AG04450 (cell line): ENCODE results near the gene AOAH. TPM values are rescaled to one million over a fixed set of nuclear protein-coding genes. Genes with fewer than 3 reads are reported as not detected.

Experiments
- CTCF ChIA-PET: fragments of 300-600, 350-600 bp; formaldehyde crosslinking; extraction: SDS; loops from one replicate; lab custom pipeline; 2022; ENCODE audit warnings: antibody characterized with exemption, inconsistent platforms; lab: Charles Lee
- POLR2A ChIA-PET: fragments of 350-600 bp; formaldehyde crosslinking; extraction: SDS; loops from one replicate; lab custom pipeline; 2021; ENCODE audit warnings: antibody characterized with exemption, inconsistent platforms; lab: Yijun Ruan, JAX
- DNase-seq: peaks from one replicate; pipeline ENCODE4 v3.0.0-alpha.2; 2011; ENCODE audit warnings: low read depth, low spot score
- H3K27ac ChIP-seq: one replicate; pipeline ENCODE4 v1.5.1; 2012; ENCODE audit warnings: low read depth, low read length, control low read depth
- H3K27me3 ChIP-seq: one replicate; pipeline ENCODE4 v1.6.0; 2012; ENCODE audit warnings: low read length; ENCODE audit not compliant: control insufficient read depth, insufficient read depth
- H3K4me3 ChIP-seq: 2 replicates; pipeline ENCODE4 v1.5.1; 2011; ENCODE audit warnings: mild to moderate bottlenecking, low read depth, low read length, control low read depth
- H3K9me3 ChIP-seq: 2 replicates; pipeline ENCODE4 v1.5.1; 2012; ENCODE audit warnings: low read length; ENCODE audit not compliant: control insufficient read depth, insufficient read depth
- CTCF ChIP-seq: IDR thresholded peaks from 2 replicates; pipeline ENCODE4 v1.5.1; 2011; ENCODE audit warnings: low read depth, low read length, control low read depth, inconsistent platforms
- polyA plus RNA-seq: library from polyadenylated mRNA; depleted of rRNA; stranded (reverse); fragments of >200 nt; gene quantifications from 2 replicates; pipeline ENCODE4 v1.2.3, GENCODE V29; 2011

Gene AOAH
- polyA plus RNA-seq, 1 experiment: not detected

GRCh38 chr7:36521133-36521532 is 203.2 kb downstream of the AOAH start:
- ChIA-PET CTCF (interaction anchor here (0.7 to 2.3 kb wide), 2 partner anchors 34 to 146 kb away, joined by 3 to 7 read pairs; no protein-coding TSS in a partner anchor), POLR2A (no interaction called here)
- H3K9me3 ChIP-seq: no peaks in the 10 kb centered on the region
- TF ChIP-seq CTCF: no peak
- DNase-seq: no peak
- peaks cover 4% of the 10 kb centered on the region for H3K27me3 ChIP-seq
- no peak overlapping the region for H3K27ac ChIP-seq
- no peak overlapping the region for H3K4me3 ChIP-seq

- no peak for DNase-seq
- ChIA-PET POLR2A (no interaction called here), CTCF (no interaction called here)
- TF ChIP-seq CTCF: no peak
- H3K4me3 ChIP-seq: no peak overlapping the region
- no peaks in the 10 kb centered on the region for H3K27me3 ChIP-seq
- peaks cover 3% of the 10 kb centered on the region; the same call in 1 of the 2 replicates for H3K9me3 ChIP-seq
- no peak overlapping the region for H3K27ac ChIP-seq
These were observed 208.4 kb downstream of the AOAH start for GRCh38 chr7:36515847-36516246.

GRCh38 chr7:36514289-36515243 is 209.7 kb downstream of the AOAH start:
- no peak overlapping the region for H3K27ac ChIP-seq
- POLR2A ChIA-PET: no interaction called here
- TF ChIP-seq CTCF: no peak
- H3K4me3 ChIP-seq: no peak overlapping the region
- DNase-seq: no peak
- CTCF ChIA-PET: no interaction called here
- peaks cover 3% of the 10 kb centered on the region; the same call in 1 of the 2 replicates for H3K9me3 ChIP-seq
- no peaks in the 10 kb centered on the region for H3K27me3 ChIP-seq

- ChIA-PET POLR2A (no interaction called here), CTCF (no interaction called here)
- no peak for TF ChIP-seq CTCF
- DNase-seq: no peak
- H3K4me3 ChIP-seq: no peak overlapping the region
- no peak overlapping the region for H3K27ac ChIP-seq
- peaks cover 3% of the 10 kb centered on the region; the same call in 1 of the 2 replicates for H3K9me3 ChIP-seq
- peaks cover 4% of the 10 kb centered on the region for H3K27me3 ChIP-seq
These were observed 210.9 kb downstream of the AOAH start for GRCh38 chr7:36513393-36513792.

- no peak overlapping the region for H3K4me3 ChIP-seq
- peaks cover 3% of the 10 kb centered on the region; the same call in 1 of the 2 replicates for H3K9me3 ChIP-seq
- no peak for DNase-seq
- H3K27ac ChIP-seq: no peak overlapping the region
- H3K27me3 ChIP-seq: peaks cover 4% of the 10 kb centered on the region
- ChIA-PET POLR2A (no interaction called here), CTCF (no interaction called here)
- no peak for TF ChIP-seq CTCF
These were observed 211.7 kb downstream of the AOAH start for GRCh38 chr7:36512616-36513015.
